GM19239 (cell line): ENCODE measurements around the gene MAST3.

Experiments used
- DNase-seq: peaks from one replicate; pipeline ENCODE4 v3.0.0; 2011; ENCODE audit warnings: low spot score; ENCODE audit not compliant: insufficient read length
- FAIRE-seq: peaks from 2 replicates; lab custom pipeline; 2011; peaks lifted over from hg19 to GRCh38; lab: Jason Lieb, UNC

Gene MAST3

GRCh38 chr19:18130523-18131242 lies 33.1 kb downstream of the MAST3 start:
- no peak for FAIRE-seq

GRCh38 chr19:18131841-18132596 lies 34.4 kb downstream of the MAST3 start:
- FAIRE-seq: no peak

More at GRCh38 chr19:18130523-18131242, 33.1 kb downstream of the MAST3 start:
- DNase-seq: no peak

GRCh38 chr19:18135712-18136584 lies 38.4 kb downstream of the MAST3 start:
- DNase-seq (no peak), FAIRE-seq (no peak)

More at GRCh38 chr19:18131841-18132596, 34.4 kb downstream of the MAST3 start:
- no peak for DNase-seq

- DNase-seq (no peak), FAIRE-seq (no peak)
Observed at GRCh38 chr19:18137242-18137641, 39.7 kb downstream of the MAST3 start.

GRCh38 chr19:18137657-18138339 lies 40.2 kb downstream of the MAST3 start:
- no peak for DNase-seq
- no peak for FAIRE-seq

- no peak for FAIRE-seq
- no peak for DNase-seq
Observed at GRCh38 chr19:18140473-18140872, 42.9 kb downstream of the MAST3 start.

- DNase-seq (no peak), FAIRE-seq (no peak)
Observed at GRCh38 chr19:18141031-18141430, 43.5 kb downstream of the MAST3 start.

- no peak for DNase-seq
- FAIRE-seq: no peak
Observed at GRCh38 chr19:18143902-18144301, 46.3 kb downstream of the MAST3 start.

GRCh38 chr19:18144361-18144760 lies 46.8 kb downstream of the MAST3 start:
- no peak for DNase-seq
- no peak for FAIRE-seq

GRCh38 chr19:18144906-18145305 lies 47.3 kb downstream of the MAST3 start:
- DNase-seq: no peak
- FAIRE-seq: no peak

GRCh38 chr19:18145391-18145999 lies 47.9 kb downstream of the MAST3 start:
- DNase-seq (no peak), FAIRE-seq (no peak)

GRCh38 chr19:18147396-18147795 lies 49.8 kb downstream of the MAST3 start:
- DNase-seq (no peak), FAIRE-seq (no peak)

- no peak for DNase-seq
- FAIRE-seq: no peak
Observed at GRCh38 chr19:18149596-18149975, 52.0 kb downstream of the MAST3 start.

GRCh38 chr19:18150776-18151624 lies 53.4 kb downstream of the MAST3 start:
- no peak for FAIRE-seq

GRCh38 chr19:18152442-18152816 lies 54.9 kb downstream of the MAST3 start:
- FAIRE-seq: no peak
- peak; percentile 100 for DNase-seq

More at GRCh38 chr19:18150776-18151624, 53.4 kb downstream of the MAST3 start:
- DNase-seq: no peak

GRCh38 chr19:18152817-18153555 lies 55.4 kb downstream of the MAST3 start, which contains the start of gene PIK3R2:
Gene PIK3R2, plus strand, starts transcription at chr19:18153163. Its CDS starts 2,717 bp downstream, at chr19:18155880.
- DNase-seq (peak; percentile 99), FAIRE-seq (peak; percentile 99)

- no peak for FAIRE-seq
- DNase-seq: no peak
Observed at GRCh38 chr19:18153556-18154134, 56.1 kb downstream of the MAST3 start.
